Upper lobe of right lung (tissue), 1 donor: ENCODE data around the gene PCK1. TPM values are rescaled to one million over a fixed set of nuclear protein-coding genes. Genes with fewer than 3 reads are reported as not detected.

ENCODE experiments used
- ATAC-seq: fragments of 200-7000 bp; cut with Tn5 transposase; one replicate; pipeline ENCODE4 v1.9.1; 2020; ENCODE audit warnings: mild to moderate bottlenecking, moderate library complexity
- DNase-seq: peaks from one replicate; pipeline ENCODE4 v3.0.0-alpha.2; 2020
- H3K27ac ChIP-seq: fragments of 200-600 bp; one replicate; pipeline ENCODE4 v1.8.0; 2022
- H3K27me3 ChIP-seq: fragments of 200-600 bp; one replicate; pipeline ENCODE4 v1.8.0; 2022; ENCODE audit warnings: mild to moderate bottlenecking
- H3K36me3 ChIP-seq: fragments of 200-600 bp; one replicate; pipeline ENCODE4 v1.8.0; 2022
- H3K4me1 ChIP-seq: fragments of 200-600 bp; one replicate; pipeline ENCODE4 v1.8.0; 2022
- H3K4me3 ChIP-seq: fragments of 200-600 bp; one replicate; pipeline ENCODE4 v1.8.0; 2022; ENCODE audit warnings: mild to moderate bottlenecking
- H3K9me3 ChIP-seq: fragments of 200-600 bp; one replicate; pipeline ENCODE4 v1.8.0; 2022
- CTCF ChIP-seq: fragments of 200-600 bp; IDR thresholded peaks from one replicate; pipeline ENCODE4 v1.8.0; 2022; ENCODE audit warnings: antibody characterized with exemption
- intact Hi-C: fragments of 100-400 bp; cut with DNase I; formaldehyde crosslinking; loops from one replicate; pipeline ENCODE4 v1.11.0; 2022
- total RNA-seq: library from RNA; stranded (reverse); fragmentation: NEBNext Ultra II Directional; extraction: Animal tissue kit (Norgen Biotek cat#: 25700); gene quantifications from one replicate; pipeline ENCODE4 v1.2.1, GENCODE V29; 2021
- donor health status: DM: no; HTN: yes; CAD: no; lungs with severe emphysema.

Gene PCK1
- total RNA-seq, 1 donor from 2014 or later: 4.7 TPM

GRCh38 chr20:57526885-57527460 is 33.9 kb upstream of the PCK1 start:
- Histone ChIP-seq H3K9me3 (no peaks in the 10 kb centered on the region), H3K27me3 (no peaks in the 10 kb centered on the region), H3K4me1 (no peaks in the 10 kb centered on the region), H3K36me3 (no peaks in the 10 kb centered on the region), H3K27ac (no peak overlapping the region), H3K4me3 (no peak overlapping the region)
- intact Hi-C loops: no loop called here
- TF ChIP-seq CTCF: no peak
- no peak for DNase-seq
- ATAC-seq: no peak

GRCh38 chr20:57527728-57528127 is 33.2 kb upstream of the PCK1 start:
- intact Hi-C loops: no loop called here
- no peak for TF ChIP-seq CTCF
- no peak for ATAC-seq
- Histone ChIP-seq H3K4me3 (no peak overlapping the region), H3K27ac (no peak overlapping the region), H3K36me3 (no peaks in the 10 kb centered on the region), H3K4me1 (no peaks in the 10 kb centered on the region), H3K27me3 (no peaks in the 10 kb centered on the region), H3K9me3 (no peaks in the 10 kb centered on the region)
- no peak for DNase-seq

DNA sequence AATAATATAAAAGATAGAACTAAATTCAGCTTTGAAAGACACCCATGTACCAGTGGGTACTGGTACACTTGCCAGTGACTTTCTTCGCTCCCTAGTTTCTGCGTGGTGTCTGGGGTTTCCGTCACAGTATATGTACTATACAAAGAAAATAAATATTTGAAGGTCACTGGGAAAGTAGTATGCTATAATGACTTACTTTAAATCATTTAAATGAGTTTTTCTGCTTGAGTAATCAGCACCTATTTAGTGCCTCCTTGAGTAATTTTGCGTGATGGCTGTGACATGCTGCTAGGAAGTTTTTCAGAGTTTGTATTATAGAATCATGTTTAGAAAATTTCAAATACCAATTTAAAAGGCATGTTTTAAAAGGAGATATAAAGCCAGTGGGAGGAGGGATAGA is 32.8 kb upstream of the PCK1 start:
- no peaks in the 10 kb centered on the region for H3K4me1 ChIP-seq
- no peaks in the 10 kb centered on the region for H3K9me3 ChIP-seq
- no peaks in the 10 kb centered on the region for H3K36me3 ChIP-seq
- H3K4me3 ChIP-seq: no peak overlapping the region
- no peak overlapping the region for H3K27ac ChIP-seq
- TF ChIP-seq CTCF: no peak
- ATAC-seq: no peak
- intact Hi-C loops: no loop called here
- no peak for DNase-seq
- no peaks in the 10 kb centered on the region for H3K27me3 ChIP-seq

- Histone ChIP-seq H3K27me3 (no peaks in the 10 kb centered on the region), H3K4me1 (no peaks in the 10 kb centered on the region), H3K27ac (no peak overlapping the region), H3K4me3 (no peak overlapping the region), H3K9me3 (no peaks in the 10 kb centered on the region), H3K36me3 (no peaks in the 10 kb centered on the region)
- intact Hi-C loops: no loop called here
- no peak for DNase-seq
- no peak for ATAC-seq
- TF ChIP-seq CTCF: no peak
These were observed 31.7 kb upstream of the PCK1 start for GRCh38 chr20:57529160-57529585.

DNA sequence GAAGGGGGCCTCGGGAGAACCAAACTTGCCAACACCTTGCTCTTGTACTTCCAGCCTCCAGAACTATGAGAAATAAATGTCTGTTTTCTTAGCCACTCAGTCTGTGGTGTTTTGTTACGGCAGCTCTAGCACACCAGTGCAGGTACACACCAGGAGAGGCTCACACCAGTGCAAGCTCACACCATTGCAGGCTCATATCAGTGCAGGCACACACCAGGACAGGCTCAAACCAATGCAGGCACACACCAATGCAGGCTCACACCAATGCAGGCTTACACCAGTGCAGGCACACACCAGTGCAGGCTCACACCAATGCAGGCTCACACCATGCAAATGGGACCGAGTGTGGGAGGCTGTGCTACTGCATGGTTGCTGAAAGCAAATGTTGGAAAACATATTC is 31.1 kb upstream of the PCK1 start:
- ATAC-seq: no peak
- no peak for TF ChIP-seq CTCF
- Histone ChIP-seq H3K9me3 (no peaks in the 10 kb centered on the region), H3K27me3 (no peaks in the 10 kb centered on the region), H3K4me3 (no peak overlapping the region), H3K4me1 (no peaks in the 10 kb centered on the region), H3K27ac (no peak overlapping the region), H3K36me3 (no peaks in the 10 kb centered on the region)
- intact Hi-C loops: no loop called here
- no peak for DNase-seq
